Measurements from ENCODE around the gene TINCR. TPM values are rescaled to one million over a fixed set of nuclear protein-coding genes. Genes with fewer than 3 reads are reported as not detected.

Gene TINCR
- total RNA-seq, 2 experiments from 2014 or later, result 0.60 to 1.2 TPM

DNA sequence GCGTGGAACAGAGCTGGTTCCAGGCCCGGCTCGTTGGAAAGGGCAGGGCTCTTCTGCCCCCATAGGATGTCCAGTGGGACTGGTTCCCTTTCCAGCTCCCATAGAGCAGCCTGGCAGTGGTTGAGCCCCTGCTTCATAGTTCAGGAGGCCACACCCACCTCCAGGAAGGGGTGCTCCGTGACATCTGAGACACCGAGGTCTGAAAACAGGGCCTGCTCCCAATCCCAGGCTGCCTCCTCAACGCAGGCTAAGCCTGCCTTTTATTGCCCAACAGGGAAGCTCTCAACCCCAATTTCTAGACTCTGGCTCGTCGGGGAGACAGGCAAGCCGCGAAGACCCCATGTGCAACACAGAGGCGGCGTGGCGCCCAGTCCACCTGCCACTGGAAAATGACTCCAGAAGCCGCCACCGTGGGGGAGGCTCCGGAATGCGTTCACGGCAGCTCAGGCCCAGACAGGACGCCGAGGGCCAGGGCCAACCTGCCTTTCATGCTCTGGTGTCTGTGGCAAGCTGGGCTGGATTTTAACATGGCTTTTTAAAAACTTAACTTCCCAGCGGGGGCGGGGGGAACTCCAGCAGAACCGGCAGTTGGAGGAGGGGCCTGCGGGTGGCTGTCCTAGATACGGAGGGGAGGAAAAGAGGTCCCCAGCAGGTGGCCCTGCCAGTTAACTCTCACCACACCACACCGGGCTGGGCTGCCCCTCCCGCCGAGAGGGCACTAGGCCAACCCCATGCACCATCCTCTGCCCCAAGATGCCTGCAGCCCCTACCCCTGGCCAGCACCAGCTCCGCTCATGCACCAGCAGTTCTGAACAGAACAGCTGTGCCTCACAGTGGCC lies 17.9 kb upstream of the TINCR start:
- no peaks in the 10 kb centered on the region for H3K4me1 ChIP-seq (ENCODE audit: insufficient read depth, low read length, poor library complexity, severe bottlenecking)
- H3K4me2 ChIP-seq (ENCODE audit: low read length), result no peak overlapping the region
- H3K79me2 ChIP-seq (ENCODE audit: insufficient read depth, low read depth, low read length), result no peaks in the 10 kb centered on the region
- no peak overlapping the region for H3K27ac ChIP-seq (ENCODE audit: low read depth, low read length, poor library complexity, severe bottlenecking)
- no peak for TF ChIP-seq CTCF (conservative IDR thresholded peaks at IDR 0.05; ENCODE audit: low read length)
- TF ChIP-seq EZH2phosphoT487 (IDR thresholded peaks at IDR 0.05; ENCODE audit: borderline replicate concordance, low read depth, low read length), result no peak
- CTCF ChIA-PET (ENCODE audit: unreplicated experiment), result no interaction called here
- no peaks in the 10 kb centered on the region for H3K9me2 ChIP-seq (ENCODE audit: insufficient read depth, low read length)
- no peak for DNase-seq (ENCODE audit: low spot score)
- intact Hi-C loops (cut with micrococcal nuclease; ENCODE audit: unreplicated experiment), result no loop called here
- H3K9me3 ChIP-seq (ENCODE audit: low read length), result no peaks in the 10 kb centered on the region
- H2AFZ ChIP-seq (ENCODE audit: low read length), result no peak overlapping the region
- H3K36me3 ChIP-seq (ENCODE audit: insufficient read depth, low read length), result peaks cover 69% of the 10 kb centered on the region
- no TSS peak for BruUV-seq (replicated peaks)
- POLR2A ChIA-PET, result interaction anchor here (0.6 kb wide), 1 partner anchor 1691 kb away, joined by 3 read pairs; no protein-coding TSS in a partner anchor
- H3K4me3 ChIP-seq (ENCODE audit: low read depth, low read length, poor library complexity, severe bottlenecking), result no peak overlapping the region
- H4K20me1 ChIP-seq (ENCODE audit: insufficient read depth, low read length), result no peaks in the 10 kb centered on the region

DNA sequence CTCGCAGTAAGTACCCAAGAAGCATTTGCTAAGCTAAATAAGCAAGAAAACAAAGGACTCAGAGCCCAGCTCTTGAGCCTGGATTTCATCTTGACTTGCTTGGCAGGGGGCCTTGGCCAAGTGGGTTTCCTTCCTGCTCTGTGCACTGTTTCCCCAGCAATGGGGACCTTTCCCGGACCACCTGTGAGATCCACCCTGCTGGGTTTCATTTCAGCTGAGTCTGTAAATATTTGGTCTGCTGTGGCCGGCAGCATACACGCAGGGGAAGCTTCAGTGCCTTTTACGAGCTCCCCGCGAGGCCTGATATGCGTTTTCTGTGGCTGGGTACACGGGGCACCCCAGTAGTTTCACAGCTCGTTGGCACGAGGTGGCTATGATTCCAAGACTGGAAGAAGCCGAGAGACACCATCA lies 12.4 kb upstream of the TINCR start:
- H3K79me2 ChIP-seq (ENCODE audit: insufficient read depth, low read depth, low read length), result no peaks in the 10 kb centered on the region
- no peak for DNase-seq (ENCODE audit: low spot score)
- H2AFZ ChIP-seq (ENCODE audit: low read length), result no peak overlapping the region
- H3K9me2 ChIP-seq (ENCODE audit: insufficient read depth, low read length), result no peaks in the 10 kb centered on the region
- ChIA-PET CTCF (ENCODE audit: unreplicated experiment) (no interaction called here), POLR2A (interaction anchor here (0.6 kb wide), 2 partner anchors 10 to 417 kb away, joined by 3 to 4 read pairs; no protein-coding TSS in a partner anchor)
- H3K4me2 ChIP-seq (ENCODE audit: low read length), result no peak overlapping the region
- H3K4me3 ChIP-seq (ENCODE audit: low read depth, low read length, poor library complexity, severe bottlenecking), result no peak overlapping the region
- no peaks in the 10 kb centered on the region for H3K4me1 ChIP-seq (ENCODE audit: insufficient read depth, low read length, poor library complexity, severe bottlenecking)
- no TSS peak for BruUV-seq (replicated peaks)
- no peaks in the 10 kb centered on the region for H4K20me1 ChIP-seq (ENCODE audit: insufficient read depth, low read length)
- intact Hi-C loops (cut with micrococcal nuclease; ENCODE audit: unreplicated experiment), result no loop called here
- no peaks in the 10 kb centered on the region for H3K9me3 ChIP-seq (ENCODE audit: low read length)
- no peak overlapping the region for H3K27ac ChIP-seq (ENCODE audit: low read depth, low read length, poor library complexity, severe bottlenecking)
- TF ChIP-seq CTCF (conservative IDR thresholded peaks at IDR 0.05; ENCODE audit: low read length) (no peak), EZH2phosphoT487 (IDR thresholded peaks at IDR 0.05; ENCODE audit: borderline replicate concordance, low read depth, low read length) (no peak)
- peaks cover 14% of the 10 kb centered on the region; the same call in 1 of the 2 replicates for H3K36me3 ChIP-seq (ENCODE audit: insufficient read depth, low read length)

DNA sequence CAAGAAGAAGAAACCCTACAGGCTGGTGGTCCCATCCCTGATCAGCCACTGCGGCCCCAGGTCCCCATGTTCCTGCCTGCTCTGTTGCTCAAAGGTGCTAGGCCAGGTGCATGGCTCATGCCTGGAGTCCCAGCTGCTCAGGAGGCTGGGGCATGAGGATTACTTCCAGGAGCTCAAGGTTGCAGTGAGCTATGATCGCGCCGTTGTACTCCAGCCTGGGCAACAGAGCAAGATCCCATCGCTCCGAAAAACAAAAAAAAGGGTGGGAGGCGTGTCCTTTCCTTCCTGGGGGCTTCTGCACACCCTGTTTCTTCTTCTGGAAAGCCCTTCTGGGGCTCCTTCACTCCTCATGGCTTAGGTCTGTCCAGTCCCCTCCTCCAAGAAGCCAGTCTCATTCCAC lies 11.9 kb upstream of the TINCR start:
- BruUV-seq (replicated peaks), result no TSS peak
- no peak for TF ChIP-seq CTCF (conservative IDR thresholded peaks at IDR 0.05; ENCODE audit: low read length)
- no peak for TF ChIP-seq EZH2phosphoT487 (IDR thresholded peaks at IDR 0.05; ENCODE audit: borderline replicate concordance, low read depth, low read length)
- CTCF ChIA-PET (ENCODE audit: unreplicated experiment), result no interaction called here
- H3K36me3 ChIP-seq (ENCODE audit: insufficient read depth, low read length), result peaks cover 12% of the 10 kb centered on the region; the same call in 1 of the 2 replicates
- H4K20me1 ChIP-seq (ENCODE audit: insufficient read depth, low read length), result no peaks in the 10 kb centered on the region
- no peak overlapping the region for H3K4me2 ChIP-seq (ENCODE audit: low read length)
- POLR2A ChIA-PET, result interaction anchor here (0.6 kb wide), 2 partner anchors 9 to 417 kb away, joined by 3 to 4 read pairs; no protein-coding TSS in a partner anchor
- no peak overlapping the region for H2AFZ ChIP-seq (ENCODE audit: low read length)
- no peak for DNase-seq (ENCODE audit: low spot score)
- H3K4me3 ChIP-seq (ENCODE audit: low read depth, low read length, poor library complexity, severe bottlenecking), result no peak overlapping the region
- H3K4me1 ChIP-seq (ENCODE audit: insufficient read depth, low read length, poor library complexity, severe bottlenecking), result no peaks in the 10 kb centered on the region
- H3K9me2 ChIP-seq (ENCODE audit: insufficient read depth, low read length), result no peaks in the 10 kb centered on the region
- intact Hi-C loops (cut with micrococcal nuclease; ENCODE audit: unreplicated experiment), result no loop called here
- H3K79me2 ChIP-seq (ENCODE audit: insufficient read depth, low read depth, low read length), result no peaks in the 10 kb centered on the region
- no peak overlapping the region for H3K27ac ChIP-seq (ENCODE audit: low read depth, low read length, poor library complexity, severe bottlenecking)
- no peaks in the 10 kb centered on the region for H3K9me3 ChIP-seq (ENCODE audit: low read length)

Measured in OCI-LY7 (cell line).